ENCODE data around the gene SPEM1. TPM values are rescaled to one million over a fixed set of nuclear protein-coding genes. Genes with fewer than 3 reads are reported as not detected.
"Not testable (repeated sequence)": the region's sequence is repeated elsewhere in the genome, so short reads cannot be mapped to it uniquely, and the experiment has no call there.

The SPEM1 gene
- total and polyA plus RNA-seq, 3 donors from 2014 or later, result 8.5 to 67.7 (median 18.7) TPM

DNA sequence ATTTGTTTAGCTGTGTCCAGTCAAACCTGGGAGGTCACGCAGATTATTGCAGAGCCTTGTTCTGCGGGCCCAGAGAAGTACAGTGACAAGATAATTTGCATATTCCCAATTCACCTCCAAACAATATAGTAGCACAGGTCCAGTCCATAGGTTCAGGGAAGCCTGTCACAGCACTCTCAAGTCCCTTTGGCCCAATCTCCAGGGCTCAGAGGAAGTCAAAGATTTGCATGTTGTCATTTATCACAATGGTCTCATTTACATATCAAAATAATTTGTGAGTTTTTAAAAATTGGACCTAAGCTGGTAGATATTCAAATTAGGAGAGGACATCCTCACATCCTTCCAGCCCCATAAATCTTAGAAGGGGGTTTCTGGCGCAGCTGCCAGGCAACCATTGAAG lies 47.4 kb downstream of the SPEM1 start:
- H3K27me3 ChIP-seq, result no peaks in the 10 kb centered on the region
- H3K9me3 ChIP-seq, result no peaks in the 10 kb centered on the region
- DNase-seq, result no peak
- 90 to 96% methylated on average over 3 of the region's 3 CpGs for WGBS, 2 donors
- no peaks in the 10 kb centered on the region for H3K36me3 ChIP-seq (ENCODE audit: low read depth, missing control alignments)
- intact Hi-C loops (cut with DNase I; ENCODE audit: low total_unique reads), result no loop called here
- H3K27ac ChIP-seq, result peak overlapping the region in 1 of 2 donors; percentile 80
- TF ChIP-seq POLR2A (IDR thresholded peaks at IDR 0.05), result no peak
- TF ChIP-seq, protein P1, sequence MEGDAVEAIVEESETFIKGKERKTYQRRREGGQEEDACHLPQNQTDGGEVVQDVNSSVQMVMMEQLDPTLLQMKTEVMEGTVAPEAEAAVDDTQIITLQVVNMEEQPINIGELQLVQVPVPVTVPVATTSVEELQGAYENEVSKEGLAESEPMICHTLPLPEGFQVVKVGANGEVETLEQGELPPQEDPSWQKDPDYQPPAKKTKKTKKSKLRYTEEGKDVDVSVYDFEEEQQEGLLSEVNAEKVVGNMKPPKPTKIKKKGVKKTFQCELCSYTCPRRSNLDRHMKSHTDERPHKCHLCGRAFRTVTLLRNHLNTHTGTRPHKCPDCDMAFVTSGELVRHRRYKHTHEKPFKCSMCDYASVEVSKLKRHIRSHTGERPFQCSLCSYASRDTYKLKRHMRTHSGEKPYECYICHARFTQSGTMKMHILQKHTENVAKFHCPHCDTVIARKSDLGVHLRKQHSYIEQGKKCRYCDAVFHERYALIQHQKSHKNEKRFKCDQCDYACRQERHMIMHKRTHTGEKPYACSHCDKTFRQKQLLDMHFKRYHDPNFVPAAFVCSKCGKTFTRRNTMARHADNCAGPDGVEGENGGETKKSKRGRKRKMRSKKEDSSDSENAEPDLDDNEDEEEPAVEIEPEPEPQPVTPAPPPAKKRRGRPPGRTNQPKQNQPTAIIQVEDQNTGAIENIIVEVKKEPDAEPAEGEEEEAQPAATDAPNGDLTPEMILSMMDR (IDR thresholded peaks at IDR 0.05), result no peak
- peaks cover 16% of the 10 kb centered on the region for H3K4me1 ChIP-seq
- no peak overlapping the region for H3K4me3 ChIP-seq

DNA sequence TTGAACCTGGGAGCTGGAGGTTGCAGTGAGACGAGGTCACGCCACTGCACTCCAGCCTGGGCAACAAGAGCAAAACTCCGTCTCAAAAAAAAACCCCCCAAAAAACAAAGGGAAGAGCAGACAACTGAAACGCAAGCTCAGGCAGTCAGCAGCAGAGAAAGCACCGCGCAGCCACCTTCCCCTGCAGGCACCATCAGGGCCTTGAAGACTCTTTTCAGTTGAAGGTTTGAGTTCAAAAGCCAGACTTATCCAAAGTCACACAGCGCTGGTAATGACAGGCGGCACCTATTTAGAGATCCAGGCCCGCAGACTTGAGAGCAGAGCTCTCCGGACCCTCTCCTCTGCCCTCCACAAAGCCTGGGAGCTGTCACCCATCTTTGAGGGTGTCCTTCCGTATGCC lies 48.2 kb downstream of the SPEM1 start:
- H3K27ac ChIP-seq, result no peak overlapping the region
- no peaks in the 10 kb centered on the region for H3K9me3 ChIP-seq
- intact Hi-C loops (cut with DNase I; ENCODE audit: low total_unique reads), result no loop called here
- no peaks in the 10 kb centered on the region for H3K36me3 ChIP-seq (ENCODE audit: low read depth, missing control alignments)
- TF ChIP-seq POLR2A (IDR thresholded peaks at IDR 0.05), result no peak
- TF ChIP-seq, protein P1 (IDR thresholded peaks at IDR 0.05), result no peak
- DNase-seq, result no peak
- no peaks in the 10 kb centered on the region for H3K27me3 ChIP-seq
- H3K4me1 ChIP-seq, result peaks cover 16% of the 10 kb centered on the region
- no peak overlapping the region for H3K4me3 ChIP-seq
- WGBS, 2 donors, result 92 to 95% methylated on average over 11 of the region's 11 CpGs

DNA sequence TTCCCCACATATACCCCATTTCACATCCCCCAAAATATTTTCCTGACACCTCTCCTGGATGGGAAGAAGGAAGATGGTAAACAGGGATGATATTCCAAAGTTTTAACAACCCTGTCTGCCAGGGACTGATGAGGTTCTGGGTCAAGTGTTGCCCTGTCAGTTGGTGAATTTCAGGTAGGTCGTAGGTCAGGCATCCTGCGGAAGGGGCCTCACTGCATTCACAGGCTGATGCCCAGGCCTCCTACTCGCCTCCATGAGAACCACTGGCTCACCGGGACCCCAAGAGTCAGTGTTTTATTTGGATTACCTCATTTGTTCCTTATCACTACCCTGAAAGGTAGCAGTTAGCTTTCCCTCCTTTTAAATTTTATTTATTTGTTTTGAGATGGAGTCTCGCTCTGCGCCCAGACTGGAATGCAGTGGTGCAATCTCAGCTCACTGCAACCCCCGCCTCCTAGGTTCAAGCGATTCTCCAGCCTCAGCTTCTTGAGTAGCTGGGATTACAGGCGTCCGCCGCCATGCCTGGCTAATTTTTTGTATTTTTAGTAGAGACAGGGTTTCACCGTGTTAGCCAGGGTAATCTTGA lies 48.8 kb downstream of the SPEM1 start:
- no peak for DNase-seq
- Histone ChIP-seq H3K36me3 (ENCODE audit: low read depth, missing control alignments) (no peaks in the 10 kb centered on the region), H3K9me3 (no peaks in the 10 kb centered on the region), H3K4me3 (no peak overlapping the region), H3K27me3 (no peaks in the 10 kb centered on the region), H3K27ac (no peak overlapping the region), H3K4me1 (peaks cover 16% of the 10 kb centered on the region)
- 75 to 78% methylated on average over 12 of the region's 12 CpGs for WGBS, 2 donors
- no peak for TF ChIP-seq POLR2A (IDR thresholded peaks at IDR 0.05)
- TF ChIP-seq, protein P1 (IDR thresholded peaks at IDR 0.05), result no peak
- intact Hi-C loops (cut with DNase I; ENCODE audit: low total_unique reads), result no loop called here

DNA sequence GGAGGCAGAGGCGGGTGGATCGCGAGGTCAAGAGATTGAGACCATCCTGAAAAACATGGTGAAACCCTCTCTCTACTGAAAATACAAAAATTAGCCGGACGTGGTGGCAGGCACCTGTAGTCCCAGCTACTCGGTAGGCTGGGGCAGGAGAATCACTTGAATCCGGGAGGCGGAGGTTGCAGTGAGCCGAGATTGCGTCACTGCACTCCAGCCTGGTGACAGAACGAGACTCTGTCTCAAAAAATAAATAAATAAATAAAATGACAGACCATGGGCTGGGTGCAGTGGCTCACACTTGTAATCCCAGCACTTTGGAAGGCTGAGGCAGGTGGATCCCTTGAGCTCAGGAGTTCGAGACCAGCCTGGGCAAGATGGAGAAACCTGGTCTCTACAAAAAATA lies 49.7 kb downstream of the SPEM1 start:
- H3K4me3 ChIP-seq; H3K36me3 ChIP-seq (ENCODE audit: low read depth, missing control alignments); H3K27me3 ChIP-seq; DNase-seq; H3K9me3 ChIP-seq; H3K27ac ChIP-seq; intact Hi-C loops (cut with DNase I; ENCODE audit: low total_unique reads): not testable (repeated sequence)
- 95 to 97% methylated on average over 12 of the region's 12 CpGs for WGBS, 2 donors
- H3K4me1 ChIP-seq, result peaks cover 16% of the 10 kb centered on the region

DNA sequence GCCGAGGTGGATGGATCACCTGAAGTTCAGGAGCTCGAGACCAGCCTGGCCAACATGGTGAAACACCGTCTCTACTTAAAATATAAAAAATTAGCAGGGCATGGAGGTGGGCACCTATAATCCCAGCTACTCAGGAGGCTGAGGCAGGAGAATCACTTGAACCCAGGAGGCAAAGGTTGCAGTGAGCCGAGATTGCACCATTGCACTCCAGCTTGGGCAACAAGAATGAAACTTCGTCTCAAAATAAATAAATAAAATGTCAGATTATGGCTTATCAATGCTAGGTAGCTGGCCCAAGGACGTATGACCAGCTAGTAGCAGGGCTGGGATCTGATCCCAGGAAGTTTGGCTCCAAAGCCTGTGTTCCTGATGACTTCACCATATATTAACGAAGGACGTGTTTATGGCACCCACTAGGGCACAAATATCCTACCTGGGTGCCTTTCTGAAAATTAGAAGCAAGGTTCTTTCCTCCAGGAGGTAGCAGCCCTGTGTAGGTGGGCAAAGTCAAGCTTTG lies 50.4 kb downstream of the SPEM1 start:
- peaks cover 16% of the 10 kb centered on the region for H3K4me1 ChIP-seq
- H3K27me3 ChIP-seq; H3K36me3 ChIP-seq (ENCODE audit: low read depth, missing control alignments); intact Hi-C loops (cut with DNase I; ENCODE audit: low total_unique reads); H3K9me3 ChIP-seq; DNase-seq; H3K4me3 ChIP-seq; H3K27ac ChIP-seq: not testable (repeated sequence)
- 69% methylated on average over 8 of the region's 8 CpGs for WGBS, 2 donors

Other genes starting within 250 kb of the SPEM1 start
Only the 30 nearest of the 39 such genes appear.
- gene GABARAP, start 177.9 kb upstream of the SPEM1 start, total RNA-seq, result 100 to 1,000 TPM; 521 to 683 TPM
- 1,171 TPM for gene GABARAP, start 177.9 kb upstream of the SPEM1 start, polyA plus RNA-seq (ENCODE audit: insufficient read depth, low read depth, low replicate concordance)
- 10 to 100 TPM; 86.4 to 94.0 TPM for gene CTDNEP1, start 168.6 kb upstream of the SPEM1 start, total RNA-seq
- 138 TPM for gene CTDNEP1, start 168.6 kb upstream of the SPEM1 start, polyA plus RNA-seq (ENCODE audit: insufficient read depth, low read depth, low replicate concordance)
- gene ELP5, start 168.1 kb upstream of the SPEM1 start, total RNA-seq, result 100 to 1,000 TPM; 107 to 123 TPM
- 295 TPM for gene ELP5, start 168.1 kb upstream of the SPEM1 start, polyA plus RNA-seq (ENCODE audit: insufficient read depth, low read depth, low replicate concordance)
- gene CLDN7, start 157.8 kb upstream of the SPEM1 start, total RNA-seq, result 1 to 10 TPM; 4.5 to 6.9 TPM
- gene CLDN7, start 157.8 kb upstream of the SPEM1 start, polyA plus RNA-seq (ENCODE audit: insufficient read depth, low read depth, low replicate concordance), result 8.8 TPM
- gene SLC2A4, start 138.6 kb upstream of the SPEM1 start, total RNA-seq, result 1 to 10 TPM; 4.2 to 6.6 TPM
- 4.7 TPM for gene SLC2A4, start 138.6 kb upstream of the SPEM1 start, polyA plus RNA-seq (ENCODE audit: insufficient read depth, low read depth, low replicate concordance)
- gene YBX2, start 125.7 kb upstream of the SPEM1 start, total RNA-seq, result 100 to 1,000 TPM; 276 to 549 TPM
- gene YBX2, start 125.7 kb upstream of the SPEM1 start, polyA plus RNA-seq (ENCODE audit: insufficient read depth, low read depth, low replicate concordance), result 1,120 TPM
- 100 to 1,000 TPM; 193 to 229 TPM for gene EIF5A, start 112.7 kb upstream of the SPEM1 start, total RNA-seq
- gene EIF5A, start 112.7 kb upstream of the SPEM1 start, polyA plus RNA-seq (ENCODE audit: insufficient read depth, low read depth, low replicate concordance), result 388 TPM
- gene GPS2, start 105.0 kb upstream of the SPEM1 start, total RNA-seq, result 100 to 1,000 TPM; 204 to 239 TPM
- gene GPS2, start 105.0 kb upstream of the SPEM1 start, polyA plus RNA-seq (ENCODE audit: insufficient read depth, low read depth, low replicate concordance), result 219 TPM
- gene NEURL4, start 91.0 kb upstream of the SPEM1 start, total RNA-seq, result 10 to 100 TPM; 34.5 to 50.6 TPM
- 38.3 TPM for gene NEURL4, start 91.0 kb upstream of the SPEM1 start, polyA plus RNA-seq (ENCODE audit: insufficient read depth, low read depth, low replicate concordance)
- 100 to 1,000 TPM in 1 of 2 donors, 10 to 100 TPM in 1; 12.6 to 140 TPM for gene ACAP1, start 83.8 kb upstream of the SPEM1 start, total RNA-seq
- 95.2 TPM for gene ACAP1, start 83.8 kb upstream of the SPEM1 start, polyA plus RNA-seq (ENCODE audit: insufficient read depth, low read depth, low replicate concordance)
- 1 to 10 TPM; 4.8 to 5.0 TPM for gene KCTD11, start 68.2 kb upstream of the SPEM1 start, total RNA-seq
- gene KCTD11, start 68.2 kb upstream of the SPEM1 start, polyA plus RNA-seq (ENCODE audit: insufficient read depth, low read depth, low replicate concordance), result 6.8 TPM
- gene TMEM95, start 65.2 kb upstream of the SPEM1 start, total RNA-seq, result 1 to 10 TPM; 2.8 to 6.6 TPM
- 9.9 TPM for gene TMEM95, start 65.2 kb upstream of the SPEM1 start, polyA plus RNA-seq (ENCODE audit: insufficient read depth, low read depth, low replicate concordance)
- gene TNK1, start 39.2 kb upstream of the SPEM1 start, total RNA-seq, result 1 to 10 TPM; 3.7 to 6.8 TPM
- 4.0 TPM for gene TNK1, start 39.2 kb upstream of the SPEM1 start, polyA plus RNA-seq (ENCODE audit: insufficient read depth, low read depth, low replicate concordance)
- 10 to 100 TPM; 13.6 to 19.4 TPM for gene PLSCR3, start 25.8 kb upstream of the SPEM1 start, total RNA-seq
- 14.2 TPM for gene PLSCR3, start 25.8 kb upstream of the SPEM1 start, polyA plus RNA-seq (ENCODE audit: insufficient read depth, low read depth, low replicate concordance)
- gene TMEM256, start 16.2 kb upstream of the SPEM1 start, total RNA-seq, result 10 to 100 TPM; 18.7 to 33.3 TPM
- gene TMEM256, start 16.2 kb upstream of the SPEM1 start, polyA plus RNA-seq (ENCODE audit: insufficient read depth, low read depth, low replicate concordance), result 27.3 TPM
- 10 to 100 TPM in 1 of 2 donors, 1 to 10 TPM in 1; 9.9 to 10.7 TPM for gene NLGN2, start 12.5 kb upstream of the SPEM1 start, total RNA-seq
- 8.4 TPM for gene NLGN2, start 12.5 kb upstream of the SPEM1 start, polyA plus RNA-seq (ENCODE audit: insufficient read depth, low read depth, low replicate concordance)
- 100 to 1,000 TPM in 1 of 2 donors, 10 to 100 TPM in 1; 41.4 to 202 TPM for gene SPEM2, start 5.3 kb downstream of the SPEM1 start, total RNA-seq
- gene SPEM2, start 5.3 kb downstream of the SPEM1 start, polyA plus RNA-seq (ENCODE audit: insufficient read depth, low read depth, low replicate concordance), result 111 TPM
- gene SPEM3, start 8.5 kb downstream of the SPEM1 start, total RNA-seq, result 10 to 100 TPM in 1 of 2 donors, 1 to 10 TPM in 1; 5.7 to 18.8 TPM
- gene SPEM3, start 8.5 kb downstream of the SPEM1 start, polyA plus RNA-seq (ENCODE audit: insufficient read depth, low read depth, low replicate concordance), result 63.0 TPM
- 10 to 100 TPM in 1 of 2 donors, 1 to 10 TPM in 1; 7.9 to 11.7 TPM for gene TMEM102, start 15.1 kb downstream of the SPEM1 start, total RNA-seq
- gene TMEM102, start 15.1 kb downstream of the SPEM1 start, polyA plus RNA-seq (ENCODE audit: insufficient read depth, low read depth, low replicate concordance), result 6.5 TPM
- 1 to 10 TPM; 3.2 to 4.2 TPM for gene FGF11, start 19.2 kb downstream of the SPEM1 start, total RNA-seq
- 4.6 TPM for gene FGF11, start 19.2 kb downstream of the SPEM1 start, polyA plus RNA-seq (ENCODE audit: insufficient read depth, low read depth, low replicate concordance)
- gene CHRNB1, start 24.7 kb downstream of the SPEM1 start, total RNA-seq, result 1 to 10 TPM; 6.2 to 7.4 TPM
- 6.9 TPM for gene CHRNB1, start 24.7 kb downstream of the SPEM1 start, polyA plus RNA-seq (ENCODE audit: insufficient read depth, low read depth, low replicate concordance)
- 10 to 100 TPM; 34.0 to 43.4 TPM for gene ZBTB4, start 59.3 kb downstream of the SPEM1 start, total RNA-seq
- gene ZBTB4, start 59.3 kb downstream of the SPEM1 start, polyA plus RNA-seq (ENCODE audit: insufficient read depth, low read depth, low replicate concordance), result 39.5 TPM
- gene SLC35G6, start 61.1 kb downstream of the SPEM1 start, total RNA-seq, result 1 to 10 TPM; 1.8 to 3.9 TPM
- 3.9 TPM for gene SLC35G6, start 61.1 kb downstream of the SPEM1 start, polyA plus RNA-seq (ENCODE audit: insufficient read depth, low read depth, low replicate concordance)
- gene POLR2A, start 64.0 kb downstream of the SPEM1 start, total RNA-seq, result 100 to 1,000 TPM; 359 to 391 TPM
- 175 TPM for gene POLR2A, start 64.0 kb downstream of the SPEM1 start, polyA plus RNA-seq (ENCODE audit: insufficient read depth, low read depth, low replicate concordance)
- 10 to 100 TPM; 17.0 to 20.6 TPM for gene TNFSF12, start 128.7 kb downstream of the SPEM1 start, total RNA-seq
- gene TNFSF12, start 128.7 kb downstream of the SPEM1 start, polyA plus RNA-seq (ENCODE audit: insufficient read depth, low read depth, low replicate concordance), result 21.5 TPM
- 1 to 10 TPM; 1.2 to 5.1 TPM for gene TNFSF13, start 138.4 kb downstream of the SPEM1 start, total RNA-seq
- gene TNFSF13, start 138.4 kb downstream of the SPEM1 start, polyA plus RNA-seq (ENCODE audit: insufficient read depth, low read depth, low replicate concordance), result 11.5 TPM
- gene SENP3, start 141.6 kb downstream of the SPEM1 start, total RNA-seq, result 10 to 100 TPM; 77.4 to 83.5 TPM
- gene SENP3, start 141.6 kb downstream of the SPEM1 start, polyA plus RNA-seq (ENCODE audit: insufficient read depth, low read depth, low replicate concordance), result 108 TPM
- 1 to 10 TPM; 2.0 to 6.4 TPM for gene CD68, start 159.3 kb downstream of the SPEM1 start, total RNA-seq
- gene CD68, start 159.3 kb downstream of the SPEM1 start, polyA plus RNA-seq (ENCODE audit: insufficient read depth, low read depth, low replicate concordance), result 54.8 TPM
- gene MPDU1, start 163.5 kb downstream of the SPEM1 start, total RNA-seq, result 10 to 100 TPM; 55.7 to 88.7 TPM
- gene MPDU1, start 163.5 kb downstream of the SPEM1 start, polyA plus RNA-seq (ENCODE audit: insufficient read depth, low read depth, low replicate concordance), result 60.9 TPM
- 1 to 10 TPM; 2.8 to 4.0 TPM for gene SOX15, start 169.8 kb downstream of the SPEM1 start, total RNA-seq
- gene SOX15, start 169.8 kb downstream of the SPEM1 start, polyA plus RNA-seq (ENCODE audit: insufficient read depth, low read depth, low replicate concordance), result 2.6 TPM